IMR-90 (cell line): Measurements from ENCODE around the gene NIPBL. TPM values are rescaled to one million over a fixed set of nuclear protein-coding genes. Genes with fewer than 3 reads are reported as not detected.
A peak's percentile ranks its signal among the peaks of the same experiment; 100 is the strongest.

ENCODE experiments used
- ATAC-seq: fragments of 200-7000 bp; cut with Tn5 transposase; 2 replicates; pipeline ENCODE4 v1.9.1; 2020; ENCODE audit warnings: low read depth, mild to moderate bottlenecking, moderate library complexity
- BruUV-seq: library from RNA; stranded (reverse); fragments of 400-500 nt; replicated peaks from 2 replicates; lab custom pipeline; 2021; lab: Mats Ljungman, UMichigan
- CTCF ChIA-PET: fragments of 300-600 bp; formaldehyde crosslinking; extraction: SDS; loops from one replicate; lab custom pipeline; 2021; ENCODE audit warnings: antibody characterized with exemption; lab: Yijun Ruan, JAX
- POLR2A ChIA-PET: fragments of 300-600 bp; sonication (Branson Sonifier 250); formaldehyde crosslinking; loops from one replicate; lab custom pipeline; 2022; ENCODE audit warnings: antibody characterized with exemption; ENCODE audit not compliant: unreplicated experiment; lab: Charles Lee
- DNase-seq: peaks from one replicate; pipeline ENCODE4 v3.0.0; 2013
- H2AFZ ChIP-seq: replicated peaks from 2 replicates; pipeline ENCODE3; 2013; ENCODE audit warnings: low read length, mild to moderate bottlenecking; ENCODE audit not compliant: poor library complexity
- H2AK5ac ChIP-seq: 2 replicates; pipeline ENCODE4 v1.6.1; 2013; ENCODE audit warnings: low read depth, low read length, inconsistent platforms
- H2AK9ac ChIP-seq: replicated peaks from 2 replicates; pipeline ENCODE3; 2013; ENCODE audit warnings: mild to moderate bottlenecking, low read depth, low read length, moderate library complexity; ENCODE audit not compliant: poor library complexity
- H2BK120ac ChIP-seq: 2 replicates; pipeline ENCODE4 v1.6.1; 2013; ENCODE audit warnings: low read depth, low read length, inconsistent platforms
- H2BK15ac ChIP-seq: 3 replicates; pipeline ENCODE4 v1.6.1; 2013; ENCODE audit warnings: low read depth, low read length, inconsistent platforms
- H2BK20ac ChIP-seq: 2 replicates; pipeline ENCODE4 v1.6.1; 2013; ENCODE audit warnings: low read depth, mild to moderate bottlenecking, inconsistent platforms, low read length, moderate library complexity
- H2BK5ac ChIP-seq: 2 replicates; pipeline ENCODE4 v1.6.1; 2013; ENCODE audit warnings: mild to moderate bottlenecking, low read depth, low read length, inconsistent platforms; ENCODE audit not compliant: poor library complexity, severe bottlenecking
- H3K14ac ChIP-seq: replicated peaks from 2 replicates; pipeline ENCODE4 v1.6.1; 2013; ENCODE audit warnings: low read depth, low read length, inconsistent platforms
- H3K18ac ChIP-seq: 2 replicates; pipeline ENCODE4 v1.6.1; 2013; ENCODE audit warnings: low read depth, low read length, control low read depth
- H3K23ac ChIP-seq: 2 replicates; pipeline ENCODE4 v1.6.1; 2013; ENCODE audit warnings: low read depth, low read length, inconsistent platforms
- H3K27ac ChIP-seq: 2 replicates; pipeline ENCODE4 v1.5.1; 2013; ENCODE audit warnings: mild to moderate bottlenecking, control low read depth, low read length; ENCODE audit not compliant: insufficient read depth
- H3K27me3 ChIP-seq: 2 replicates; pipeline ENCODE4 v1.6.1; 2013; ENCODE audit warnings: low read length; ENCODE audit not compliant: control insufficient read depth, insufficient read depth
- H3K36me3 ChIP-seq: 2 replicates; pipeline ENCODE4 v1.6.1; 2013; ENCODE audit warnings: low read length, mixed read lengths; ENCODE audit not compliant: control insufficient read depth, insufficient read depth
- H3K4ac ChIP-seq: 2 replicates; pipeline ENCODE4 v1.6.1; 2013; ENCODE audit warnings: low read depth, low read length, inconsistent platforms
- H3K4me1 ChIP-seq: 2 replicates; pipeline ENCODE4 v1.6.1; 2013; ENCODE audit warnings: low read length, mixed read lengths; ENCODE audit not compliant: control insufficient read depth, insufficient read depth
- H3K4me2 ChIP-seq: 2 replicates; pipeline ENCODE4 v1.6.1; 2013; ENCODE audit warnings: low read depth, mild to moderate bottlenecking, control low read depth, low read length, moderate library complexity
- H3K4me3 ChIP-seq: 2 replicates; pipeline ENCODE4 v1.5.1; 2013; ENCODE audit warnings: low read depth, mild to moderate bottlenecking, control low read depth, low read length, moderate library complexity; ENCODE audit not compliant: insufficient read depth
- H3K56ac ChIP-seq: 2 replicates; pipeline ENCODE4 v1.6.1; 2013; ENCODE audit warnings: low read length, inconsistent platforms; ENCODE audit not compliant: insufficient read depth; ENCODE audit errors: extremely low read depth
- H3K79me1 ChIP-seq, 2 experiments: 2 replicates each; pipeline ENCODE4 v1.6.1; 2013; ENCODE audit warnings: low read length in 2 of 2, inconsistent platforms in 1 of 2, low read depth in 1 of 2
- H3K9ac ChIP-seq: 2 replicates; pipeline ENCODE4 v1.6.1; 2013; ENCODE audit warnings: low read depth, low read length, control low read depth
- H3K9me1 ChIP-seq: 2 replicates; pipeline ENCODE4 v1.6.1; 2013; ENCODE audit warnings: low read length, inconsistent platforms; ENCODE audit not compliant: insufficient read depth
- H3K9me3 ChIP-seq: 2 replicates; pipeline ENCODE4 v1.6.1; 2013; ENCODE audit warnings: low read length; ENCODE audit not compliant: control insufficient read depth, insufficient read depth
- H4K20me1 ChIP-seq: 2 replicates; pipeline ENCODE4 v1.6.1; 2013; ENCODE audit warnings: low read length, inconsistent platforms; ENCODE audit not compliant: insufficient read depth
- H4K5ac ChIP-seq: 2 replicates; pipeline ENCODE4 v1.6.1; 2013; ENCODE audit warnings: mild to moderate bottlenecking, low read depth, low read length, control low read depth
- H4K8ac ChIP-seq, 2 experiments: 2 replicates each; pipeline ENCODE4 v1.6.1; 2013; ENCODE audit warnings: low read depth in 2 of 2, low read length in 2 of 2, control low read depth in 1 of 2, inconsistent platforms in 1 of 2
- H4K91ac ChIP-seq: 2 replicates; pipeline ENCODE4 v1.6.1; 2013; ENCODE audit warnings: low read depth, low read length, inconsistent platforms; ENCODE audit not compliant: insufficient read depth
- CEBPB ChIP-seq: IDR thresholded peaks from 2 replicates; pipeline ENCODE4 v1.6.1; 2012; ENCODE audit warnings: low read depth, low read length, improper control_type of control experiment
- CHD1 ChIP-seq: IDR thresholded peaks from 2 replicates; pipeline ENCODE4 v1.6.1; 2012; ENCODE audit warnings: low read depth, low read length, improper control_type of control experiment
- ELK1 ChIP-seq: fragments of 150-350 bp; IDR thresholded peaks from 2 replicates; pipeline ENCODE4 v1.6.1; 2016; ENCODE audit warnings: low read depth, mild to moderate bottlenecking, low read length, moderate library complexity, borderline replicate concordance
- FOS ChIP-seq: fragments of 150-350 bp; IDR thresholded peaks from 2 replicates; pipeline ENCODE4 v1.6.1; 2016; ENCODE audit warnings: low read depth, low read length
- MAFK ChIP-seq: IDR thresholded peaks from 2 replicates; pipeline ENCODE4 v1.6.1; 2012; ENCODE audit warnings: low read depth, low read length, improper control_type of control experiment
- MAZ ChIP-seq: IDR thresholded peaks from 2 replicates; pipeline ENCODE4 v1.6.1; 2012; ENCODE audit warnings: low read depth, mild to moderate bottlenecking, low read length, improper control_type of control experiment, moderate library complexity, borderline replicate concordance
- MXI1 ChIP-seq: IDR thresholded peaks from 2 replicates; pipeline ENCODE4 v1.6.1; 2012; ENCODE audit warnings: low read depth, mild to moderate bottlenecking, low read length, moderate library complexity, borderline replicate concordance
- NFE2L2 ChIP-seq: fragments of 150-350 bp; IDR thresholded peaks from 2 replicates; pipeline ENCODE4 v1.6.1; 2016; ENCODE audit warnings: low read depth, mild to moderate bottlenecking, low read length
- RAD21 ChIP-seq: IDR thresholded peaks from 2 replicates; pipeline ENCODE4 v1.6.1; 2012; ENCODE audit warnings: low read length, improper control_type of control experiment
- SMC3 ChIP-seq: fragments of 150-350 bp; IDR thresholded peaks from 2 replicates; pipeline ENCODE4 v1.6.1; 2016; ENCODE audit warnings: low read depth, mild to moderate bottlenecking, antibody characterized with exemption, low read length, moderate library complexity
- USF2 ChIP-seq: fragments of 150-350 bp; IDR thresholded peaks from 2 replicates; pipeline ENCODE4 v1.6.1; 2017; ENCODE audit warnings: mild to moderate bottlenecking, antibody characterized with exemption, low read length, low read depth
- WGBS, 2 experiments: methylation state at CpG; one replicate each; pipeline versions ENCODE4 v1.1.5 to v1.1.7; 2013; ENCODE audit warnings: missing lambda C conversion rate in 2 of 2; ENCODE audit not compliant: insufficient read length in 1 of 2; ENCODE audit errors: extremely low coverage in 2 of 2; 5-methylcytosine and 5-hydroxymethylcytosine counted together
- dilution Hi-C: fragments of 300-500 bp; cut with HindIII; formaldehyde crosslinking; loops from one replicate; pipeline ENCODE4 v1.14.3; 2018; ENCODE audit warnings: low sequenced_read_pairs; ENCODE audit not compliant: unreplicated experiment
- in situ Hi-C: fragments of 300-500 bp; cut with MboI; formaldehyde crosslinking; loops from 3 replicates; pipeline ENCODE4 v1.14.3; 2019; ENCODE audit warnings: low sequenced_read_pairs, inconsistent platforms, mixed read lengths
- intact Hi-C: fragments of 100-400 bp; cut with micrococcal nuclease; formaldehyde crosslinking; loops from 2 replicates; pipeline ENCODE4 v1.10.0; 2022
- polyA plus RNA-seq, 3 experiments: library from polyadenylated mRNA; depleted of rRNA; stranded (reverse); fragments of >200 nt; gene quantifications; 2 replicates each; pipeline ENCODE4 v1.2.3, GENCODE V29; 2012; ENCODE audit warnings: low replicate concordance in 1 of 3
- total RNA-seq: library from RNA; depleted of rRNA; stranded (reverse); fragments of >200 nt; gene quantifications from 2 replicates; pipeline ENCODE4 v1.2.3, GENCODE V29; 2012

The NIPBL gene
- total and polyA plus RNA-seq, 2 of the 4 experiments (the other 2 are of a cell fraction), result 8.4 to 46.4 TPM

GRCh38 chr5:37005252-37005651 lies 128.7 kb downstream of the NIPBL start:
- TF ChIP-seq FOS (no peak), ELK1 (no peak), MAZ (no peak), MXI1 (no peak), CHD1 (no peak), MAFK (no peak), NFE2L2 (no peak), CEBPB (no peak), USF2 (no peak), SMC3 (no peak), RAD21 (no peak)
- H3K4me2 ChIP-seq, result no peak overlapping the region; the same call in 1 of the 2 replicates
- no peaks in the 10 kb centered on the region for H3K9me3 ChIP-seq
- no peak overlapping the region for H2AFZ ChIP-seq
- peaks cover 0 to 2% of the 10 kb centered on the region in 2 experiments; a peak in 1 of 4 replicates for H3K79me1 ChIP-seq
- H3K27me3 ChIP-seq, result no peaks in the 10 kb centered on the region
- BruUV-seq, result no TSS peak
- H3K27ac ChIP-seq, result no peak overlapping the region
- H3K4me3 ChIP-seq, result no peak overlapping the region
- in situ Hi-C loops (loop anchor here (10.0 kb wide), 1 partner anchor 260 kb away; no protein-coding TSS in a partner anchor), intact Hi-C loops (loop anchor here (2.0 to 5.0 kb wide), 2 partner anchors 128 to 260 kb away; partner anchors contain the start of gene NIPBL), dilution Hi-C loops (no loop called here)
- H2BK20ac ChIP-seq, result no peak overlapping the region
- no peak overlapping the region for H2AK9ac ChIP-seq
- H3K4ac ChIP-seq, result no peak overlapping the region
- H4K8ac ChIP-seq, result no peak overlapping the region
- no peak overlapping the region for H3K23ac ChIP-seq
- CTCF ChIA-PET, result interaction anchor here (0.6 to 2.9 kb wide), 11 partner anchors 9 to 278 kb away, joined by 3 to 16 read pairs (median 4); no protein-coding TSS in a partner anchor
- no peak overlapping the region for H3K56ac ChIP-seq
- no peak overlapping the region for H2AK5ac ChIP-seq
- no peaks in the 10 kb centered on the region for H4K20me1 ChIP-seq
- no peak overlapping the region for H2BK15ac ChIP-seq
- no peak overlapping the region for H4K91ac ChIP-seq
- H2BK5ac ChIP-seq, result no peak overlapping the region
- H4K5ac ChIP-seq, result no peak overlapping the region
- H3K9me1 ChIP-seq, result no peaks in the 10 kb centered on the region
- no peak overlapping the region for H2BK120ac ChIP-seq
- ATAC-seq (peak; percentile 91), DNase-seq (peak; percentile 77)
- H3K9ac ChIP-seq, result no peak overlapping the region
- WGBS, 2 experiments, result no CpG with 5 or more reads among the region's 6 CpGs
- POLR2A ChIA-PET, result interaction anchor here (0.5 kb wide), 1 partner anchor 127 kb away, joined by 3 read pairs; no protein-coding TSS in a partner anchor
- no peak overlapping the region for H3K14ac ChIP-seq
- peaks cover 15% of the 10 kb centered on the region for H3K36me3 ChIP-seq
- H3K4me1 ChIP-seq, result peaks cover 2% of the 10 kb centered on the region
- H3K18ac ChIP-seq, result no peak overlapping the region
